OCI-LY3 (cell line): ENCODE results near the gene TYW1B.
"Not testable (repeated sequence)": the region's sequence is repeated elsewhere in the genome, so short reads cannot be mapped to it uniquely, and the experiment has no call there.

Experiments
- H2AFZ ChIP-seq: fragments of 200-600, 300-600 bp; shearing (Covaris generic); 2 replicates; pipeline ENCODE4 v1.6.0; 2014; ENCODE audit warnings: antibody characterized with exemption, low read depth, low read length
- H3K27ac ChIP-seq: fragments of 200-600, 300-600 bp; sonication (generic); 2 replicates; pipeline ENCODE4 v1.5.1; 2014; ENCODE audit warnings: mild to moderate bottlenecking, low read length, moderate library complexity, mixed read lengths
- H3K27me3 ChIP-seq: fragments of 200-600, 300-600 bp; sonication (generic); 2 replicates; pipeline ENCODE4 v1.6.1; 2014; ENCODE audit warnings: low read depth, low read length, mixed read lengths
- H3K36me3 ChIP-seq: fragments of 200-600, 300-600 bp; sonication (generic); replicated peaks from 2 replicates; pipeline ENCODE3; 2014; ENCODE audit warnings: low read depth, low read length, mixed read lengths
- H3K4me1 ChIP-seq: fragments of 300-600, 200-600 bp; sonication (generic); 2 replicates; pipeline ENCODE4 v1.6.1; 2014; ENCODE audit warnings: low read length, mixed read lengths
- H3K4me2 ChIP-seq: fragments of 200-600, 300-600 bp; sonication (generic); 2 replicates; pipeline ENCODE4 v1.6.1; 2014; ENCODE audit warnings: low read length, mixed read lengths
- H3K4me3 ChIP-seq: fragments of 300-600, 200-600 bp; sonication (generic); 2 replicates; pipeline ENCODE4 v1.5.1; 2014; ENCODE audit warnings: antibody characterized with exemption, mild to moderate bottlenecking, low read length, moderate library complexity
- H3K79me2 ChIP-seq: fragments of 300-600, 200-600 bp; shearing (Covaris generic); 2 replicates; pipeline ENCODE4 v1.6.1; 2014; ENCODE audit warnings: mild to moderate bottlenecking, low read length, mixed read lengths
- H3K9ac ChIP-seq: fragments of 300-600, 200-600 bp; shearing (Covaris generic); 2 replicates; pipeline ENCODE4 v1.6.0; 2014; ENCODE audit warnings: mild to moderate bottlenecking, low read length, moderate library complexity
- H3K9me3 ChIP-seq: fragments of 200-600, 300-600 bp; shearing (Covaris generic); 2 replicates; pipeline ENCODE4 v1.6.1; 2014; ENCODE audit warnings: low read length, mixed read lengths; ENCODE audit not compliant: insufficient read depth
- H4K20me1 ChIP-seq: fragments of 200-600, 300-600 bp; sonication (generic); 2 replicates; pipeline ENCODE4 v1.6.1; 2016; ENCODE audit warnings: low read length, mixed read lengths; ENCODE audit not compliant: insufficient read depth
- CTCF ChIP-seq: fragments of 200-600, 300-600 bp; sonication (generic); IDR thresholded peaks from 2 replicates; pipeline ENCODE4 v1.5.1; 2014; ENCODE audit warnings: antibody characterized with exemption, low read length, low read depth
- EZH2phosphoT487 ChIP-seq: fragments of 200-600 bp; shearing (Covaris generic); IDR thresholded peaks from 2 replicates; pipeline ENCODE4 v1.6.1; 2018; ENCODE audit warnings: antibody characterized with exemption, mixed run types, low read depth

Gene TYW1B

GRCh38 chr7:72590023-72590422 is 238.0 kb downstream of the TYW1B start:
- not testable (repeated sequence) for H3K79me2 ChIP-seq, H3K4me2 ChIP-seq, H3K36me3 ChIP-seq, H3K4me1 ChIP-seq, H2AFZ ChIP-seq, H4K20me1 ChIP-seq, H3K9me3 ChIP-seq, H3K4me3 ChIP-seq, H3K27me3 ChIP-seq, H3K9ac ChIP-seq, H3K27ac ChIP-seq

GRCh38 chr7:72587267-72587666 is 240.7 kb downstream of the TYW1B start:
- not testable (repeated sequence) for H2AFZ ChIP-seq, H3K79me2 ChIP-seq, H3K4me1 ChIP-seq, H3K4me3 ChIP-seq, H3K27ac ChIP-seq, H3K27me3 ChIP-seq, H4K20me1 ChIP-seq, H3K9me3 ChIP-seq, H3K36me3 ChIP-seq, H3K4me2 ChIP-seq, H3K9ac ChIP-seq

- H3K4me1 ChIP-seq, H3K9me3 ChIP-seq, H3K79me2 ChIP-seq, H2AFZ ChIP-seq, H3K27ac ChIP-seq, H3K9ac ChIP-seq, H4K20me1 ChIP-seq, H3K4me2 ChIP-seq, H3K36me3 ChIP-seq, H3K4me3 ChIP-seq, H3K27me3 ChIP-seq: not testable (repeated sequence)
Observed at GRCh38 chr7:72584576-72584975, 243.4 kb downstream of the TYW1B start.

GRCh38 chr7:72583620-72584361 is 244.2 kb downstream of the TYW1B start:
- H3K4me2 ChIP-seq, H3K4me3 ChIP-seq, H3K9me3 ChIP-seq, H3K79me2 ChIP-seq, H2AFZ ChIP-seq, H3K36me3 ChIP-seq, H3K27ac ChIP-seq, H3K27me3 ChIP-seq, H3K4me1 ChIP-seq, H4K20me1 ChIP-seq, H3K9ac ChIP-seq: not testable (repeated sequence)

GRCh38 chr7:72580142-72580770 is 247.7 kb downstream of the TYW1B start:
- not testable (repeated sequence) for H3K4me1 ChIP-seq, H3K4me2 ChIP-seq, H3K27ac ChIP-seq, H3K9me3 ChIP-seq, H3K79me2 ChIP-seq, H3K9ac ChIP-seq, H3K4me3 ChIP-seq, H3K36me3 ChIP-seq, H2AFZ ChIP-seq, H3K27me3 ChIP-seq, H4K20me1 ChIP-seq

- TF ChIP-seq EZH2phosphoT487 (no peak), CTCF (no peak)
- no peak overlapping the region for H3K9ac ChIP-seq
Observed at GRCh38 chr7:72577107-72577506, 250.9 kb downstream of the TYW1B start.

GRCh38 chr7:72561988-72562387 is 266.0 kb downstream of the TYW1B start:
- not testable (repeated sequence) for H2AFZ ChIP-seq, H3K9me3 ChIP-seq, H3K36me3 ChIP-seq, H3K27me3 ChIP-seq, H3K4me1 ChIP-seq, H3K4me3 ChIP-seq, H3K27ac ChIP-seq, H4K20me1 ChIP-seq, H3K9ac ChIP-seq, H3K4me2 ChIP-seq, H3K79me2 ChIP-seq

More at GRCh38 chr7:72577107-72577506, 250.9 kb downstream of the TYW1B start:
- H3K4me2 ChIP-seq: no peak overlapping the region
- H3K9me3 ChIP-seq: no peaks in the 10 kb centered on the region
- no peaks in the 10 kb centered on the region for H4K20me1 ChIP-seq
- H2AFZ ChIP-seq: no peak overlapping the region
- H3K27ac ChIP-seq: no peak overlapping the region
- H3K79me2 ChIP-seq: no peaks in the 10 kb centered on the region
- no peaks in the 10 kb centered on the region for H3K27me3 ChIP-seq
- no peak overlapping the region for H3K4me3 ChIP-seq
- no peaks in the 10 kb centered on the region for H3K36me3 ChIP-seq
- no peaks in the 10 kb centered on the region for H3K4me1 ChIP-seq

- H3K27ac ChIP-seq, H3K27me3 ChIP-seq, H3K4me3 ChIP-seq, H3K4me2 ChIP-seq, H3K9ac ChIP-seq, H4K20me1 ChIP-seq, H2AFZ ChIP-seq, H3K9me3 ChIP-seq, H3K79me2 ChIP-seq, H3K4me1 ChIP-seq, H3K36me3 ChIP-seq: not testable (repeated sequence)
Observed at GRCh38 chr7:72559546-72559945, 268.5 kb downstream of the TYW1B start.

- not testable (repeated sequence) for H3K4me1 ChIP-seq, H3K4me3 ChIP-seq, H3K79me2 ChIP-seq, H3K27ac ChIP-seq, H3K27me3 ChIP-seq, H4K20me1 ChIP-seq, H3K9ac ChIP-seq, H3K4me2 ChIP-seq, H3K36me3 ChIP-seq, H2AFZ ChIP-seq, H3K9me3 ChIP-seq
Observed at GRCh38 chr7:72556733-72557132, 271.3 kb downstream of the TYW1B start.
